Endothelial cell of umbilical vein (primary cell): ENCODE measurements around the gene SCUBE3. TPM values are rescaled to one million over a fixed set of nuclear protein-coding genes. Genes with fewer than 3 reads are reported as not detected.

ENCODE experiments used
- BruUV-seq: library from RNA; stranded (reverse); fragments of 400-500 nt; replicated peaks from 2 replicates; lab custom pipeline; 2021; lab: Mats Ljungman, UMichigan
- CTCF ChIA-PET: fragments of 300-600, 350-600 bp; sonication (Branson Sonifier 250); formaldehyde crosslinking; loops from one replicate; lab custom pipeline; 2021; ENCODE audit warnings: antibody characterized with exemption, inconsistent platforms; lab: Charles Lee
- POLR2A ChIA-PET: fragments of 300-600, 350-600 bp; sonication (Branson Sonifier 250); formaldehyde crosslinking; loops from one replicate; lab custom pipeline; 2021; ENCODE audit warnings: antibody characterized with exemption, inconsistent platforms; lab: Charles Lee
- DNase-seq: peaks from one replicate; pipeline ENCODE4 v3.0.0-alpha.2; 2011; ENCODE audit warnings: low read depth, low spot score
- FAIRE-seq: peaks from 2 replicates; lab custom pipeline; 2011; peaks lifted over from hg19 to GRCh38; lab: Jason Lieb, UNC
- H2AFZ ChIP-seq: 2 replicates; pipeline ENCODE4 v1.6.0; 2012; ENCODE audit warnings: low read depth, low read length, control low read depth, inconsistent platforms
- H3K27ac ChIP-seq: 2 replicates; pipeline ENCODE4 v1.5.1; 2011; ENCODE audit warnings: low read depth, mild to moderate bottlenecking, control low read depth, low read length, moderate library complexity; ENCODE audit not compliant: insufficient read depth
- H3K27me3 ChIP-seq, 2 experiments: 2 replicates each; pipeline versions ENCODE4 v1.6.0 to v1.6.1; 2011; ENCODE audit warnings: low read length in 2 of 2, mixed read lengths in 1 of 2; ENCODE audit not compliant: control insufficient read depth in 2 of 2, insufficient read depth in 2 of 2
- H3K36me3 ChIP-seq, 2 experiments: 2 replicates in 1 of 2; 3 replicates in 1 of 2; pipeline ENCODE4 v1.5.1; 2011; ENCODE audit warnings: low read length in 2 of 2, mild to moderate bottlenecking in 1 of 2, moderate library complexity in 1 of 2; ENCODE audit not compliant: control insufficient read depth in 2 of 2, insufficient read depth in 2 of 2; ENCODE audit errors: extremely low read depth in 1 of 2
- H3K4me1 ChIP-seq: 3 replicates; pipeline ENCODE4 v1.5.1; 2011; ENCODE audit warnings: mild to moderate bottlenecking, low read length; ENCODE audit not compliant: control insufficient read depth, insufficient read depth; ENCODE audit errors: extremely low read depth
- H3K4me2 ChIP-seq: 2 replicates; pipeline ENCODE4 v1.6.1; 2011; ENCODE audit warnings: low read length, control low read depth, mixed read lengths; ENCODE audit not compliant: insufficient read depth
- H3K4me3 ChIP-seq, 3 experiments: fragments of 200-600 bp in 1 of 3; sonication (generic), shearing (Covaris generic) in 1 of 3; replicated peaks in 1 of 3; 2 replicates each; pipeline ENCODE4 v1.5.1; 2011 to 2016; ENCODE audit warnings: control low read depth in 3 of 3, low read length in 3 of 3, mild to moderate bottlenecking in 2 of 3, inconsistent platforms in 1 of 3, low read depth in 1 of 3, moderate library complexity in 1 of 3; ENCODE audit not compliant: insufficient read depth in 1 of 3
- H3K79me2 ChIP-seq: 2 replicates; pipeline ENCODE4 v1.6.0; 2012; ENCODE audit warnings: low read length, inconsistent platforms; ENCODE audit not compliant: control insufficient read depth, insufficient read depth
- H3K9ac ChIP-seq: replicated peaks from 2 replicates; pipeline ENCODE3; 2011; ENCODE audit warnings: low read length, control low read depth; ENCODE audit not compliant: insufficient read depth; ENCODE audit errors: extremely low read depth
- H3K9me1 ChIP-seq: replicated peaks from 3 replicates; pipeline ENCODE4 v1.6.0; 2011; ENCODE audit warnings: mild to moderate bottlenecking, low read length; ENCODE audit not compliant: control insufficient read depth, insufficient read depth; ENCODE audit errors: extremely low read depth
- H3K9me3 ChIP-seq: replicated peaks from 2 replicates; pipeline ENCODE4 v1.5.1; 2012; ENCODE audit warnings: low read length, inconsistent platforms; ENCODE audit not compliant: control insufficient read depth, insufficient read depth
- H4K20me1 ChIP-seq: replicated peaks from 2 replicates; pipeline ENCODE3; 2011; ENCODE audit warnings: mild to moderate bottlenecking, low read length; ENCODE audit not compliant: control insufficient read depth, insufficient read depth; ENCODE audit errors: extremely low read depth
- CTCF ChIP-seq, 2 donors: IDR thresholded peaks; 1 replicate in 1 of 2; 2 replicates in 1 of 2; pipeline ENCODE4 v1.5.1; 2011; ENCODE audit warnings: low read length in 2 of 2, mild to moderate bottlenecking in 2 of 2, moderate library complexity in 2 of 2, control low read depth in 1 of 2, inconsistent platforms in 1 of 2, low read depth in 1 of 2; ENCODE audit not compliant: insufficient read depth in 1 of 2; ENCODE audit errors: extremely low read depth in 1 of 2
- EZH2 ChIP-seq: IDR thresholded peaks from 2 replicates; pipeline ENCODE4 v1.6.1; 2012; ENCODE audit warnings: borderline replicate concordance, low read depth, mild to moderate bottlenecking, moderate library complexity, low read length, inconsistent platforms; ENCODE audit not compliant: severe bottlenecking
- FOS ChIP-seq: IDR thresholded peaks from 2 replicates; pipeline ENCODE4 v1.6.1; 2011; ENCODE audit warnings: mild to moderate bottlenecking, low read length, moderate library complexity, borderline replicate concordance; ENCODE audit not compliant: insufficient read depth
- GATA2 ChIP-seq: IDR thresholded peaks from 2 replicates; pipeline ENCODE4 v1.7.0; 2011; ENCODE audit warnings: low read depth, mild to moderate bottlenecking, moderate library complexity, mixed read lengths, low read length; ENCODE audit not compliant: insufficient read length, insufficient read depth
- JUN ChIP-seq: IDR thresholded peaks from 2 replicates; pipeline ENCODE4 v1.6.1; 2011; ENCODE audit warnings: borderline replicate concordance, low read depth; ENCODE audit not compliant: insufficient read length, insufficient read depth
- MAX ChIP-seq: IDR thresholded peaks from 2 replicates; pipeline ENCODE4 v1.6.1; 2011; ENCODE audit not compliant: insufficient read depth, insufficient read length
- MYC ChIP-seq: IDR thresholded peaks from one replicate; pipeline ENCODE4 v1.6.1; 2011; ENCODE audit warnings: mild to moderate bottlenecking, low read depth, low read length
- POLR2A ChIP-seq: IDR thresholded peaks from 2 replicates; pipeline ENCODE4 v1.6.1; 2012; ENCODE audit warnings: low read depth, mild to moderate bottlenecking, control low read depth, low read length
- POLR2AphosphoS5 ChIP-seq: IDR thresholded peaks from 2 replicates; pipeline ENCODE4 v1.6.1; 2012; ENCODE audit warnings: low read depth, mild to moderate bottlenecking, control low read depth, low read length, moderate library complexity; ENCODE audit not compliant: insufficient read depth
- dilution Hi-C: fragments of 300-500 bp; cut with MboI; formaldehyde crosslinking; loops from one replicate; pipeline ENCODE4 v1.15.0; 2019; ENCODE audit warnings: low sequenced_read_pairs; ENCODE audit not compliant: extremely low pct_ligation_motif_present
- intact Hi-C: fragments of 100-400 bp; cut with micrococcal nuclease; formaldehyde crosslinking; loops from one replicate; pipeline ENCODE4 v1.10.0; 2022
- polyA plus RNA-seq, 4 experiments: library from polyadenylated mRNA; depleted of rRNA in 3 of 4; stranded (reverse) in 3 of 4; unstranded in 1 of 4; fragments of >200 nt; gene quantifications; 2 replicates each; pipeline versions ENCODE4 v1.2.1 to v1.2.3, GENCODE V29; 2011 to 2012; ENCODE audit warnings: missing spikeins in 1 of 4
- total RNA-seq: library from RNA; stranded (reverse); gene quantifications from 2 replicates; pipeline ENCODE4 v1.2.3, GENCODE V29; 2021

Gene SCUBE3
- total and polyA plus RNA-seq, 2 donors (not counting 3 experiments of a cell fraction or from before 2014, with no cell fraction given): 1.1 to 1.5 TPM

- H3K4me2 ChIP-seq: no peak overlapping the region
- H3K27ac ChIP-seq: no peak overlapping the region
- intact Hi-C loops (loop anchor here (10.0 kb wide), 1 partner anchor 443 kb away; the partner anchor contains the start of gene ARMC12), dilution Hi-C loops (no loop called here)
- H3K79me2 ChIP-seq: no peaks in the 10 kb centered on the region
- no peaks in the 10 kb centered on the region for H3K4me1 ChIP-seq
- peaks cover 6 to 59% of the 10 kb centered on the region in 2 experiments for H3K36me3 ChIP-seq
- POLR2A ChIA-PET: no interaction called here
- H3K27me3 ChIP-seq: no peaks in the 10 kb centered on the region
- H2AFZ ChIP-seq: no peak overlapping the region
- H3K9me3 ChIP-seq: no peaks in the 10 kb centered on the region
- no peak for TF ChIP-seq MYC
- no peak for TF ChIP-seq EZH2
- TF ChIP-seq POLR2A: no peak
- TF ChIP-seq POLR2AphosphoS5: no peak
- TF ChIP-seq CTCF (IDR thresholded peaks at IDR 0.05; ENCODE audit: extremely low read depth in 1 of 2, insufficient read depth in 1 of 2, low read depth in 1 of 2, low read length in 2 of 2): no peak
- TF ChIP-seq JUN: no peak
- no peak for TF ChIP-seq FOS
- no peak for TF ChIP-seq GATA2
- no peak for TF ChIP-seq MAX
- no peaks in the 10 kb centered on the region for H3K9me1 ChIP-seq
- no TSS peak for BruUV-seq
- no peak overlapping the region for H3K4me3 ChIP-seq
- no peak overlapping the region for H3K9ac ChIP-seq
- CTCF ChIA-PET: no interaction called here
- FAIRE-seq: no peak
- DNase-seq: no peak
- no peaks in the 10 kb centered on the region for H4K20me1 ChIP-seq
Measured at GRCh38 chr6:35291491-35291890, 77.7 kb downstream of the SCUBE3 start.
